Large intestine (tissue), 3 donors: Measurements from ENCODE around the gene PLCXD1. TPM values are rescaled to one million over a fixed set of nuclear protein-coding genes. Genes with fewer than 3 reads are reported as not detected.

Source experiments
- DNase-seq, 2 donors: peaks; one replicate each; pipeline versions ENCODE4 v3.0.0 to v3.0.0-alpha.2; 2013
- H3K27ac ChIP-seq: one replicate; pipeline ENCODE4 v1.5.1; 2013; ENCODE audit warnings: low read length
- H3K27me3 ChIP-seq: 2 replicates; pipeline ENCODE4 v1.6.1; 2013; ENCODE audit warnings: low read length; ENCODE audit not compliant: control insufficient read depth, insufficient read depth
- H3K36me3 ChIP-seq: 2 replicates; pipeline ENCODE4 v1.6.1; 2013; ENCODE audit warnings: low read length; ENCODE audit not compliant: control insufficient read depth, insufficient read depth
- H3K4me1 ChIP-seq: one replicate; pipeline ENCODE4 v1.6.1; 2013; ENCODE audit warnings: low read length; ENCODE audit not compliant: control insufficient read depth, insufficient read depth
- H3K4me3 ChIP-seq: one replicate; pipeline ENCODE4 v1.5.1; 2013; ENCODE audit warnings: low read length
- H3K9me3 ChIP-seq: one replicate; pipeline ENCODE4 v1.6.1; 2013; ENCODE audit warnings: mild to moderate bottlenecking, low read depth, low read length, moderate library complexity; ENCODE audit not compliant: control insufficient read depth
- WGBS: methylation state at CpG from one replicate; pipeline ENCODE4 v1.1.5; 2013; ENCODE audit warnings: low lambda C conversion rate; ENCODE audit not compliant: insufficient coverage; 5-methylcytosine and 5-hydroxymethylcytosine counted together
- polyA plus RNA-seq: library from polyadenylated mRNA; unstranded; fragments of 120-200 nt; gene quantifications from one replicate; pipeline ENCODE4 v1.2.1, GENCODE V29; 2013

PLCXD1 gene
- polyA plus RNA-seq, 1 donor = 36.4 TPM

GRCh38 chrX:351736-352135, 70.6 kb downstream of the PLCXD1 start:
- H3K9me3 ChIP-seq = peaks cover 51% of the 10 kb centered on the region
- no peak overlapping the region for H3K27ac ChIP-seq
- H3K4me1 ChIP-seq = no peaks in the 10 kb centered on the region
- H3K36me3 ChIP-seq = no peaks in the 10 kb centered on the region
- no peaks in the 10 kb centered on the region for H3K27me3 ChIP-seq
- no peak for DNase-seq
- no peak overlapping the region for H3K4me3 ChIP-seq
- no CpG with 5 or more reads among the region's 10 CpGs for WGBS

- Histone ChIP-seq H3K9me3 (peaks cover 47% of the 10 kb centered on the region), H3K4me1 (no peaks in the 10 kb centered on the region), H3K27me3 (no peaks in the 10 kb centered on the region), H3K27ac (no peak overlapping the region), H3K36me3 (no peaks in the 10 kb centered on the region), H3K4me3 (no peak overlapping the region)
- WGBS = no CpG with 5 or more reads among the region's 27 CpGs
- no peak for DNase-seq
Measured at GRCh38 chrX:352181-352580, 71.0 kb downstream of the PLCXD1 start.

- H3K27me3 ChIP-seq = no peaks in the 10 kb centered on the region
- DNase-seq = no peak
- no peaks in the 10 kb centered on the region for H3K36me3 ChIP-seq
- H3K9me3 ChIP-seq = peaks cover 41% of the 10 kb centered on the region
- no peaks in the 10 kb centered on the region for H3K4me1 ChIP-seq
- no peak overlapping the region for H3K4me3 ChIP-seq
- H3K27ac ChIP-seq = no peak overlapping the region
- whole genome bisulfite sequencing = 100% methylated on average over 8 of the region's 39 CpGs
Measured at GRCh38 chrX:352582-353314, 71.6 kb downstream of the PLCXD1 start.

Other genes starting within 250 kb of the PLCXD1 start
- 48.5 TPM for gene GTPBP6, start 37.4 kb downstream of the PLCXD1 start, polyA plus RNA-seq
- gene PPP2R3B, start 105.5 kb downstream of the PLCXD1 start, polyA plus RNA-seq = 15.0 TPM